ENCODE measurements around the gene MARCHF9. TPM values are rescaled to one million over a fixed set of nuclear protein-coding genes. Genes with fewer than 3 reads are reported as not detected.

MARCHF9 gene
- total RNA-seq, 2 experiments from 2014 or later: 10.4 to 10.8 TPM

DNA sequence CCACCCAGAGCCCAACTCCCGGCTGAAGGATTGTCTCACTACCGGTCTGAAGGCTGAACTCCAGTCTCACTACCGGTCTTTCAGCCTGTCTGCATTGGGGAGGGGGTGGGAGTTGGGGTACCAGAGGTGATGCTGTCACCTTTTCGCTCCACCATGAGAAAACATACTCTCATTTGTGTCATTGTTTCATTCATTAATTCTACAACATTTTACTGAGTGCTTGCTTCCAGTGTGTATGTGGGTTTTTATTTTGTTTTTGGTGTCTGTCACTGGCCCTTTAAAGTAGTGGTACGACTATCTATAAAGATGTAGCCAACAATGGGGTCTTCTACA, 2.3 kb upstream of the MARCHF9 start:
- Mint-ChIP-seq H3K4me1 (ENCODE audit: low read depth) (peaks cover 52% of the 10 kb centered on the region), H3K9me3 (no peaks in the 10 kb centered on the region), H3K27ac (peak overlapping the region; percentile 99), H3K27me3 (ENCODE audit: low read depth) (no peaks in the 10 kb centered on the region), H3K4me3 (peak overlapping the region; percentile 100), H3K36me3 (ENCODE audit: low read depth) (peaks cover 39% of the 10 kb centered on the region)
- intact Hi-C loops (cut with micrococcal nuclease): loop anchor here (1.0 to 5.0 kb wide), 9 partner anchors 8 to 515 kb away; partner anchors contain the start of genes ATP23, EEF1AKMT3, MBD6 and METTL1
- DNase-seq: no peak
- CTCF ChIA-PET: interaction anchor here (0.9 kb wide), 1 partner anchor 11 kb away, joined by 4 read pairs; no protein-coding TSS in a partner anchor

DNA sequence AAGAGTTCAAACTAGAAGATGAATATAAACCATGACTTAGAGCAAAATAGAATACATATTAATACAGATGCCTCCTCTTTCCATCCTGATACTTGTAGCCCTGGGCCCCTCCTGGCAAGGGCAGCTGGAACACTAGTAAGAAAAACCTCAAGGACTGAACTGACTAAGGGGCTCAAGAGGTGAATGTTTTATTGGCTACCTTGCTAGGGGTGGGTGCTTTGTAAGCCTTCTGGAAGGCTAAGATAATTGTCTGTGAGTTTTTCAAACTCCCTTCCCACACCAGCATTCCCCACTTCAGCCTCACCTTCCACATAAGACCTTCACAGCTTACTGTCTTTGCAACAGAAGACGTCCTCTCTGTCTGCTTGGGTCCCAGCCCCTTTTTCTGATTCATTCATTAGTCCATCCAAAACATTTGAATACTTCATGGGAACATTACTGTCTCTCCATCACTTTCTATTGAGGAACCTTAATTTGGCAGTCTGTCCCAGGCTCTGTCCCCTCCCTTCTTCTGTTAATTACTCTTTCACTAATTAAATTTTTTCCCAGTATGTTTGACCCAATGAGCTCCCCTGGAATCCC, 1.1 kb upstream of the MARCHF9 start:
- Mint-ChIP-seq H3K27ac (peak overlapping the region; percentile 38), H3K27me3 (ENCODE audit: low read depth) (no peaks in the 10 kb centered on the region), H3K4me3 (peak overlapping the region; percentile 78), H3K36me3 (ENCODE audit: low read depth) (peaks cover 36% of the 10 kb centered on the region), H3K4me1 (ENCODE audit: low read depth) (peaks cover 57% of the 10 kb centered on the region), H3K9me3 (no peaks in the 10 kb centered on the region)
- CTCF ChIA-PET: interaction anchor here (0.7 to 3.4 kb wide), 3 partner anchors 12 to 29 kb away, joined by 3 to 42 read pairs (median 3); partner anchors contain the start of genes CYP27B1 and TSFM
- intact Hi-C loops (cut with micrococcal nuclease): loop anchor here (2.0 to 5.0 kb wide), 4 partner anchors 13 to 1843 kb away; partner anchors contain the start of gene SLC16A7
- DNase-seq: no peak

DNA sequence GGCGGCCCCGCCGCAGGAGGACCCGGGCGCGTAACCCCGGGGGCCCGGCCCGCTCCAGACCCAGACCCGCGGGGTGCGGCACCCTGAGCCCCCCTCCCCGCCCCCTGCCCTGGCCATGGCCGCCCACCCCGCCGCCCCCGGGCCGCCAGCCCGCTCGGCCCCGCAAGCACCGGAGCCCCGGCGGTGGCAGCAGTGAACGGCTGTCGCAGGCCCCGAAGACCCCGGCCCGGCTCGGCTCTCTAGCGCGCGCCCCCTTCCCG, 221 bp downstream of the MARCHF9 start:
- no peak overlapping the region for H3K27ac Mint-ChIP-seq
- peak overlapping the region; percentile 78 for H3K4me3 Mint-ChIP-seq
- H3K4me1 Mint-ChIP-seq (ENCODE audit: low read depth): peaks cover 63% of the 10 kb centered on the region
- H3K27me3 Mint-ChIP-seq (ENCODE audit: low read depth): no peaks in the 10 kb centered on the region
- DNase-seq: no peak
- no peaks in the 10 kb centered on the region for H3K9me3 Mint-ChIP-seq
- intact Hi-C loops (cut with micrococcal nuclease): loop anchor here (2.0 kb wide), 2 partner anchors 14 to 1842 kb away; partner anchors contain the start of gene SLC16A7
- peaks cover 29% of the 10 kb centered on the region for H3K36me3 Mint-ChIP-seq (ENCODE audit: low read depth)
- CTCF ChIA-PET: interaction anchor here (1.9 to 3.4 kb wide), 2 partner anchors 11 to 82 kb away, joined by 7 to 42 read pairs; partner anchors contain the start of gene CYP27B1

DNA sequence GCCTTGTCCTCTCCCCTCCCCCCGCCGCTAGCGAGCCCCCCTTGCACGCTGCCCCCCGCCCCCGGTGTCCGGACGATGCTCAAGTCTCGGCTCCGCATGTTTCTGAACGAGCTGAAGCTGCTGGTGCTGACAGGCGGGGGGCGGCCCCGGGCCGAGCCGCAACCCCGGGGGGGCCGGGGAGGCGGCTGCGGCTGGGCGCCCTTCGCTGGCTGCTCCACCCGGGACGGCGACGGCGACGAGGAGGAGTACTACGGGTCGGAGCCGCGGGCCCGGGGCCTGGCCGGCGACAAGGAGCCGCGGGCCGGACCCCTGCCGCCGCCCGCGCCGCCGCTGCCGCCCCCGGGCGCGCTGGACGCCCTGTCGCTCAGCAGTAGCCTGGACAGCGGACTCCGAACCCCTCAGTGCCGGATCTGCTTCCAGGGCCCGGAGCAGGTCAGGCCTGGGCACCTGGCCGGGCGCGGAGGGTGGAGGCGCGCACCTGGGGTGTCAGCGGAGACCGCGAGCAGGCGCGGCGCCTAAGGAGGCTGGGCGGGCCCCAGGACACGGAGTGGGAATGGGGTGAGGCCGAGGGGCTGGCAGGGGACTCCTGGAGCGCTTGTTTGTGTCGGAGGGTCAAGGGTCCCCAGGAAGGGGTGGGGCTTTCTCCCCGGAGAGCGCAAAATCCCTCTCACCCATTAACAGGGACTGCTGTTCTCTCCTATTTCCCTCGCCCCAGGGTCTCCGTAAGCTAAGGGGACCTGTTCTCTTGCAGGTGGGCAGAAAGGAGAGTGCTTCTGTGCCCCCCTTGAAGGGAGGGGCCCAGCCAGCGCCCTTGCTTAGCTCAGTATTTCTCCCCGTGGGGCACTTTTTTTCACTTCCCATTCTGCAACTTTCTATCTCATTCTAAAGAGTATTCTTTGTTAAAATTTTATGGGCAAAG, 810 bp downstream of the MARCHF9 start:
- CTCF ChIA-PET: interaction anchor here (0.6 to 3.4 kb wide), 17 partner anchors 10 to 152 kb away, joined by 3 to 42 read pairs (median 5); partner anchors contain the start of genes CYP27B1, EEF1AKMT3, METTL1 and TSPAN31
- Mint-ChIP-seq H3K27ac (no peak overlapping the region), H3K9me3 (no peaks in the 10 kb centered on the region), H3K27me3 (ENCODE audit: low read depth) (no peaks in the 10 kb centered on the region), H3K4me1 (ENCODE audit: low read depth) (peaks cover 58% of the 10 kb centered on the region), H3K4me3 (peak overlapping the region; percentile 81), H3K36me3 (ENCODE audit: low read depth) (peaks cover 24% of the 10 kb centered on the region)
- intact Hi-C loops (cut with micrococcal nuclease): loop anchor here (1.0 to 2.0 kb wide), 6 partner anchors 10 to 1841 kb away; partner anchors contain the start of gene SLC16A7
- peak; percentile 41 for DNase-seq

DNA sequence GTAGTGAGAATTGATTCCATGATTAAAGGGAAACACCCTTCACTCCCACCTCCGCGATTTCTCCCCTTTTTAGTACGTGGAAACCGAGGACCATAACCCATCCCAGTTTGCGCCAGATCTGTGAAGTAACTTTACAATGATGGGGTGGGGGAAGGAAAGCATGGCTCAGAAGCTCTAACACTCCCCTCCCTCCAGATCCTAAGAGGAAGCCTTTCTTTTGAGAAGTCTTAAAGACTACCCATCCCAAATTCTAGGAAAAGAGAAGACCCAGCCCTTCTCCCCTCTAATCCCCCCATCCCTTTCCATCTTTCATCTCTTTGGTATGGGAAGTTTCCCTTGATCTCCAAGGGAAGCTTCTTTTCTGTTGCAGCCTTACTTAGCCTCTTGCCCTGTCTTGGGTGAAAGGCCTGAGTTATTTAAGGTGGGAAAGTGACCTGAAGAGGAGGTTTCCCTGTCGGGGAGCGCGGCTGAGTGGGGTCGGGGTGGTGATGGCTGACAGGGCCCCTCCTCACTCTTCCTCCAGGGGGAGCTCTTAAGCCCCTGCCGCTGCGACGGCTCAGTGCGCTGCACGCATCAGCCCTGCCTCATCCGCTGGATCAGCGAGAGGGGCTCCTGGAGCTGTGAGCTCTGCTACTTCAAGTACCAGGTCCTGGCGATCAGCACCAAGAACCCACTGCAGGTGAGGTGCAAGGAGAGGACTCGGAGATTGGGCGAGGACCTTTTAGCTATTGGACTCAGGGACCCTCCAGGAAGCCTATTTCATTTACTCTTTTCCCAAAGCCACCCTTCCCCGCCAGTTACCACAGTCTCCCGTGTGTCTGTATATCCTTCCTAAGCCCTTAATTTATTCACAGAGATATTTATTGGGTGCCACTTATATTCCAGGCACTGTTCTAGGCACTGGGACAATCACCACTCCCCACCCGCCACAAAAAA, 1.8 kb downstream of the MARCHF9 start:
- H3K9me3 Mint-ChIP-seq: no peaks in the 10 kb centered on the region
- peaks cover 51% of the 10 kb centered on the region for H3K4me1 Mint-ChIP-seq (ENCODE audit: low read depth)
- H3K27ac Mint-ChIP-seq: no peak overlapping the region
- DNase-seq: peak; percentile 77
- H3K36me3 Mint-ChIP-seq (ENCODE audit: low read depth): peaks cover 15% of the 10 kb centered on the region
- H3K4me3 Mint-ChIP-seq: peak overlapping the region; percentile 81
- H3K27me3 Mint-ChIP-seq (ENCODE audit: low read depth): no peaks in the 10 kb centered on the region
- intact Hi-C loops (cut with micrococcal nuclease): loop anchor here (1.0 kb wide), 4 partner anchors 9 to 149 kb away; no protein-coding TSS in a partner anchor
- CTCF ChIA-PET: interaction anchor here (0.6 to 3.4 kb wide), 26 partner anchors 9 to 274 kb away, joined by 3 to 42 read pairs (median 5); partner anchors contain the start of genes CYP27B1, EEF1AKMT3, METTL1 and TSPAN31

DNA sequence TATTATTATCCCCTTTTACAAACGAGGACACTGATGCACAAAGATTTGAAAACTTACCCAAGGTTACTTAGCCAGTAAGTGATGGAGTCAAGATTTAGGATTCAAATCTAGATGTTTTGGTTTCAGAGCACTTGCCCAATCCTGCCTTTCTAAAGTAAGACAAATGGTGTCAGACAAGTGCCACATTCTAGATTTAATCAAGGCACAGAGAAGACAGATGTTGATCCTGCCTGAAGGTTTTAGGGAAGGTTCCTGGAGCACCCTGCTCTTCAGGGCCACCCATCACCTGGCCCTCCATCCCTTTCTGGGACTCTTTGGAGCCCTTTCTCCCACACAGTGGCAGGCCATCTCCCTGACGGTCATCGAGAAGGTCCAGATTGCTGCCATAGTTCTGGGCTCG, 2.9 kb downstream of the MARCHF9 start:
- DNase-seq: no peak
- Mint-ChIP-seq H3K4me3 (no peak overlapping the region), H3K27ac (no peak overlapping the region), H3K9me3 (no peaks in the 10 kb centered on the region), H3K36me3 (ENCODE audit: low read depth) (peaks cover 10% of the 10 kb centered on the region), H3K4me1 (ENCODE audit: low read depth) (peaks cover 43% of the 10 kb centered on the region), H3K27me3 (ENCODE audit: low read depth) (no peaks in the 10 kb centered on the region)
- CTCF ChIA-PET: interaction anchor here (1.2 to 1.6 kb wide), 2 partner anchors 24 to 147 kb away, joined by 6 to 7 read pairs; no protein-coding TSS in a partner anchor
- intact Hi-C loops (cut with micrococcal nuclease): no loop called here

DNA sequence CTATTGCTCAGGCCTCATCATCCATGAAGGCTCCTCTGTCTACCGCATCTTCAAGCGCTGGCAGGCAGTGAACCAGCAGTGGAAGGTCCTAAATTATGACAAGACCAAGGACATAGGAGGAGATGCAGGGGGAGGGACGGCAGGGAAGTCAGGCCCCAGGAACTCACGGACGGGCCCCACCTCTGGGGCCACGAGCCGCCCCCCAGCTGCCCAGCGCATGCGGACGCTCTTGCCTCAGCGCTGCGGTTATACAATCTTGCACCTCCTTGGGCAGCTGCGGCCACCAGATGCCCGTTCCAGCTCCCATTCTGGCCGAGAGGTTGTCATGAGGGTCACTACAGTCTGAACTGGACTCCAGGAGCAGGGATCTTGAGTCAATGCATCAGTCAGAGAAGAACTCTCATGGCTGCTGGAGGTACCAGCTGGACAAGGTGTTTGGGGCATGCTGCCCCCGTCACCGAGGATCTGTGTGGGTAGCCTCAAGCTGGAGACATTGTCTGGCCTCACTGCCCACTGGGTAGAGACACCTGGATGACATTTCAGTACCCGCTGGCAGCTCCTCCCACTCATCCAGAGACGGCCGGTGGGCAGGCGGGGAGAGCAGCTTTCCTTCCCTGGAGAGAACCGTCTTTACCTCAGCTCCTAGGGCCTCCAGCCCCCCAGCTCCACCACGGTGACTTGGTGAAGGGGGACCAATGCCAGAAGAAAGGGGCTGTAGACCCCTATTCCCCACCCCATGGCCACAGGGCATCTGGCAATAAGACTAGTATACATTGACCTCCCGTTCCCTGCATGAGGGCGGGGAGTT, 3.9 kb downstream of the MARCHF9 start:
- no peak overlapping the region for H3K27ac Mint-ChIP-seq
- H3K4me3 Mint-ChIP-seq: no peak overlapping the region
- peaks cover 18% of the 10 kb centered on the region for H3K36me3 Mint-ChIP-seq (ENCODE audit: low read depth)
- DNase-seq: no peak
- intact Hi-C loops (cut with micrococcal nuclease): no loop called here
- H3K4me1 Mint-ChIP-seq (ENCODE audit: low read depth): peaks cover 40% of the 10 kb centered on the region
- CTCF ChIA-PET: interaction anchor here (0.6 to 2.3 kb wide), 19 partner anchors 9 to 180 kb away, joined by 3 to 17 read pairs (median 5); partner anchors contain the start of genes TSFM and TSPAN31
- no peaks in the 10 kb centered on the region for H3K27me3 Mint-ChIP-seq (ENCODE audit: low read depth)
- H3K9me3 Mint-ChIP-seq: no peaks in the 10 kb centered on the region

DNA sequence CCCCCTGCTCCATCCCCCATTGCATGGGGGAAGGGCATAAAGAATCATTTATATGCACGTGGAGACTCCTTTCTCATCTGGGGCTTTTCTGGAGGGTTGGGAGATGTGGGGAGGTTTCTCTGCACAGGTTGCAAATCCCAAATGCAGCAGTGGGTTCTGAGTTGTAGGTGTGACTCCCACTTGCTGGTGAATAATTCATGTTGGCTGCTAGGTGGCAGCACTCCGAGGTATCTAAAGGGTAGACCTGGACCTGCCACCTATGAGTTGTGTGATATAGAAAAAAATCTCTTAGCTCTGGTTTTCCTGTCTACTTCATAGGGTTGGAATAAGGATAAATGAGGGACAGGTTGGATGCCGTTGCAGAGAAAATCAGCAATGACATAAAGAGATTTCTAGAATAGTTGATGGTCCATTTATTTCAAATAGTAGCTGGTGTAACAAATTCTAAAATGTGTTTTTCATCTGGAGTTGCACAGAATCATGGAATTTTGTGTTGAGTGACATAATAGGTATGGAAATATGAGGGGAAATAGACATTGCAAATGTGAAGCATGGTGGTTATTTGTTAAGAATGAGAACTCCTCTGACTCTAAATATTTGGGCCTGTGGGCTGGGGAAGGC, 4.6 kb downstream of the MARCHF9 start:
- Mint-ChIP-seq H3K9me3 (no peaks in the 10 kb centered on the region), H3K27ac (no peak overlapping the region), H3K36me3 (ENCODE audit: low read depth) (peaks cover 19% of the 10 kb centered on the region), H3K27me3 (ENCODE audit: low read depth) (no peaks in the 10 kb centered on the region), H3K4me3 (no peak overlapping the region), H3K4me1 (ENCODE audit: low read depth) (peaks cover 39% of the 10 kb centered on the region)
- peak; percentile 63 for DNase-seq
- intact Hi-C loops (cut with micrococcal nuclease): no loop called here
- CTCF ChIA-PET: interaction anchor here (0.7 to 2.3 kb wide), 22 partner anchors 8 to 179 kb away, joined by 3 to 17 read pairs (median 4); partner anchors contain the start of genes EEF1AKMT3, METTL1, TSFM and TSPAN31

DNA sequence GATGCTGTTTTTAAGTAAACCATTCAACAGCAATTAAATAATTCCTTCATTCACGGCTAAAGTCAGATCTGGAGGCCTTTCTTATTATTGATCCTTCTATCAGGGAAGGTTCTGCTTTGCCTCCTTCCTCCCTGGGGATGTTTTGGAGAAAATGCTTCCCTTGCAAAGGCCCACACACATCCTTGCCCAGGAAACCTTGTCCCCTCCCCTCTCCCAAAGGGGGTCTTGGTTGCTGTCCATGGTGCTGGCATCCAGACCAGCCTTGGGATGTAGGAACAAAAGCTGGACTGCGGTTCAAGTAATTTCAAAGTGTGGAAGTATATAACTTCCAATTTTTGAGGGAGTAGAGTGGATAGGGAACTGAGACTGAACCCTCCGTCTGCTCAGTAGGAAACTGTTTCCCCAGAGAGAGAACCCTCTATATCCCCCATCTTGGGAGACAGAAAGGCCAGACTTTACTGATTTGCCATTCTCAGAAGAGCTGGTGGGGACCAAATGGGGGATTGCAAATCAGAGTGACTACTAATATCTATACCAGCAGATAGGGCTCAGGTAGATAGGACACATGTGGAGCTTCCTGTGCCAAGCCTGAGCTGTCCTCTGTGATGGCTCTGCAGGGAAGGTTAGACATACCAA, 5.6 kb downstream of the MARCHF9 start:
- no peak overlapping the region for H3K27ac Mint-ChIP-seq
- intact Hi-C loops (cut with micrococcal nuclease): no loop called here
- H3K27me3 Mint-ChIP-seq (ENCODE audit: low read depth): no peaks in the 10 kb centered on the region
- no peaks in the 10 kb centered on the region for H3K9me3 Mint-ChIP-seq
- CTCF ChIA-PET: interaction anchor here (0.5 to 2.3 kb wide), 11 partner anchors 10 to 145 kb away, joined by 3 to 17 read pairs (median 6); partner anchors contain the start of genes EEF1AKMT3, METTL1 and TSFM
- peaks cover 40% of the 10 kb centered on the region for H3K4me1 Mint-ChIP-seq (ENCODE audit: low read depth)
- no peak for DNase-seq
- H3K4me3 Mint-ChIP-seq: no peak overlapping the region
- peaks cover 19% of the 10 kb centered on the region for H3K36me3 Mint-ChIP-seq (ENCODE audit: low read depth)

DNA sequence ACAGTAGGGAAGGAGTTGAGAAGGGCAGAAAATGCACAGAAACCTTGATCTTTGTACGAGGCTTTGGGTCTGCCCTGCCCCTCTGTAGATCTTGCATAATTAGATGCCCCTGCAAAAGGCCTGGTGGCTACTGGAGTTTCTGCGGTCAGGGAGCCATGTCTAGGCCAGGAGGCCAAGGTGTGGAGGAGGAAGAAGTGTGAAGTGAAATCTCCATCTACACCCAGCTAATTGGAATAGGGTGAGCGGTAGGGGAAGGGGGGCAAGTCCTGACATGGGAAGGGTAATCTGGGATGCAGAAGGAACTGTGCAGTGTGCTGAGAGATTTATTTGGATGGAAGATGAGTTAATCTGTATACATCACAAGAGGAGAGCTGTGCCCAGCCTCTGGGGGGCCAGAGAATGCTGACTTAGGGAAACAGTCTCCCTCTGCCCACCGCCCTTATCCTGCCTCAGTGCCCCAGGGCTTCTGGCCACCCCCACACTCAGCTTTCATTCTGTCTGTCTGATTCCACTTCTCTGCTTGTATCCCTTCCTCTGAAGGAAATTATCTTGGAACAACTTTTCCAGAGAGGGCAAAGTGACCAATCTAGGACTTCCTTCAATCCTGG, 6.6 kb downstream of the MARCHF9 start:
- intact Hi-C loops (cut with micrococcal nuclease): no loop called here
- Mint-ChIP-seq H3K36me3 (ENCODE audit: low read depth) (peaks cover 19% of the 10 kb centered on the region), H3K27me3 (ENCODE audit: low read depth) (peaks cover 4% of the 10 kb centered on the region), H3K4me1 (ENCODE audit: low read depth) (peaks cover 41% of the 10 kb centered on the region), H3K4me3 (no peak overlapping the region), H3K9me3 (no peaks in the 10 kb centered on the region), H3K27ac (no peak overlapping the region)
- no peak for DNase-seq
- CTCF ChIA-PET: interaction anchor here (0.5 to 1.5 kb wide), 4 partner anchors 11 to 148 kb away, joined by 3 to 8 read pairs (median 4); partner anchors contain the start of gene TSFM

Data from activated naive CD4-positive, alpha-beta T cell treated with anti-CD3 and anti-CD28 coated beads for 36 hours (primary cell).